Measurements from ENCODE around the gene MAP1A. TPM values are rescaled to one million over a fixed set of nuclear protein-coding genes. Genes with fewer than 3 reads are reported as not detected.
"Not testable (repeated sequence)": the region's sequence is repeated elsewhere in the genome, so short reads cannot be mapped to it uniquely, and the experiment has no call there.

MAP1A gene
- total RNA-seq, 1 donor from 2014 or later: 7.1 TPM

DNA sequence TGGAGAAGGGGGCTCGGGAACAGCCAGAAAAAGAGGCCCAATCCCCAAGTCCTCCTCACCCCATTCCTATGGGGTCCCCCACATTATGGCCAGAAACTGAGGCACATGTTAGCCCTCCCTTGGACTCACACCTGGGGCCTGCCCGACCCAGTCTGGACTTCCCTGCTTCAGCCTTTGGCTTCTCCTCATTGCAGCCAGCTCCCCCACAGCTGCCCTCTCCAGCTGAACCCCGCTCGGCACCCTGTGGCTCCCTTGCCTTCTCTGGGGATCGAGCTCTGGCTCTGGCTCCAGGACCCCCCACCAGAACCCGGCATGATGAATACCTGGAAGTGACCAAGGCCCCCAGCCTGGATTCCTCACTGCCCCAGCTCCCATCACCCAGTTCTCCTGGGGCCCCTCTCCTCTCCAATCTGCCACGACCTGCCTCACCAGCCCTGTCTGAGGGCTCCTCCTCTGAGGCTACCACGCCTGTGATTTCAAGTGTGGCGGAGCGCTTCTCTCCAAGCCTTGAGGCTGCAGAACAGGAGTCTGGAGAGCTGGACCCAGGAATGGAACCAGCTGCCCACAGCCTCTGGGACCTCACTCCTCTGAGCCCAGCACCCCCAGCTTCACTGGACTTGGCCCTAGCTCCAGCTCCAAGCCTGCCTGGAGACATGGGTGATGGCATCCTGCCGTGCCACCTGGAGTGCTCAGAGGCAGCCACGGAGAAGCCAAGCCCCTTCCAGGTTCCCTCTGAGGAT is 10.6 kb downstream of the MAP1A start:
- Histone ChIP-seq H3K4me3 (no peak overlapping the region), H3K9me3 (no peaks in the 10 kb centered on the region), H3K36me3 (no peaks in the 10 kb centered on the region), H3K27me3 (ENCODE audit: low read depth) (no peaks in the 10 kb centered on the region), H3K4me1 (no peaks in the 10 kb centered on the region), H3K27ac (no peak overlapping the region)
- TF ChIP-seq, protein P1, sequence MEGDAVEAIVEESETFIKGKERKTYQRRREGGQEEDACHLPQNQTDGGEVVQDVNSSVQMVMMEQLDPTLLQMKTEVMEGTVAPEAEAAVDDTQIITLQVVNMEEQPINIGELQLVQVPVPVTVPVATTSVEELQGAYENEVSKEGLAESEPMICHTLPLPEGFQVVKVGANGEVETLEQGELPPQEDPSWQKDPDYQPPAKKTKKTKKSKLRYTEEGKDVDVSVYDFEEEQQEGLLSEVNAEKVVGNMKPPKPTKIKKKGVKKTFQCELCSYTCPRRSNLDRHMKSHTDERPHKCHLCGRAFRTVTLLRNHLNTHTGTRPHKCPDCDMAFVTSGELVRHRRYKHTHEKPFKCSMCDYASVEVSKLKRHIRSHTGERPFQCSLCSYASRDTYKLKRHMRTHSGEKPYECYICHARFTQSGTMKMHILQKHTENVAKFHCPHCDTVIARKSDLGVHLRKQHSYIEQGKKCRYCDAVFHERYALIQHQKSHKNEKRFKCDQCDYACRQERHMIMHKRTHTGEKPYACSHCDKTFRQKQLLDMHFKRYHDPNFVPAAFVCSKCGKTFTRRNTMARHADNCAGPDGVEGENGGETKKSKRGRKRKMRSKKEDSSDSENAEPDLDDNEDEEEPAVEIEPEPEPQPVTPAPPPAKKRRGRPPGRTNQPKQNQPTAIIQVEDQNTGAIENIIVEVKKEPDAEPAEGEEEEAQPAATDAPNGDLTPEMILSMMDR (IDR thresholded peaks at IDR 0.05): no peak
- DNase-seq: no peak
- intact Hi-C loops (cut with DNase I): no loop called here
- no peak for ATAC-seq

DNA sequence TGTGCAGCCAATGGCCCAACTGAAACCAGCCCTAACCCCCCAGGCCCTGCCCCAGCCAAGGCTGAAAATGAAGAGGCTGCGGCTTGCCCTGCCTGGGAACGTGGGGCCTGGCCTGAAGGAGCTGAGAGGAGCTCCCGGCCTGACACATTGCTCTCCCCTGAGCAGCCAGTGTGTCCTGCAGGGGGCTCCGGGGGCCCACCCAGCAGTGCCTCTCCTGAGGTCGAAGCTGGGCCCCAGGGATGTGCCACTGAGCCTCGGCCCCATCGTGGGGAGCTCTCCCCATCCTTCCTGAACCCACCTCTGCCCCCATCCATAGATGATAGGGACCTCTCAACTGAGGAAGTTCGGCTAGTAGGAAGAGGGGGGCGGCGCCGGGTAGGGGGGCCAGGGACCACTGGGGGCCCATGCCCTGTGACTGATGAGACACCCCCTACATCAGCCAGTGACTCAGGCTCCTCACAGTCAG is 11.2 kb downstream of the MAP1A start:
- DNase-seq (no peak), ATAC-seq (no peak)
- Histone ChIP-seq H3K27ac (no peak overlapping the region), H3K27me3 (ENCODE audit: low read depth) (no peaks in the 10 kb centered on the region), H3K9me3 (no peaks in the 10 kb centered on the region), H3K4me3 (no peak overlapping the region), H3K36me3 (no peaks in the 10 kb centered on the region), H3K4me1 (no peaks in the 10 kb centered on the region)
- TF ChIP-seq, protein P1 (IDR thresholded peaks at IDR 0.05): no peak
- intact Hi-C loops (cut with DNase I): no loop called here

DNA sequence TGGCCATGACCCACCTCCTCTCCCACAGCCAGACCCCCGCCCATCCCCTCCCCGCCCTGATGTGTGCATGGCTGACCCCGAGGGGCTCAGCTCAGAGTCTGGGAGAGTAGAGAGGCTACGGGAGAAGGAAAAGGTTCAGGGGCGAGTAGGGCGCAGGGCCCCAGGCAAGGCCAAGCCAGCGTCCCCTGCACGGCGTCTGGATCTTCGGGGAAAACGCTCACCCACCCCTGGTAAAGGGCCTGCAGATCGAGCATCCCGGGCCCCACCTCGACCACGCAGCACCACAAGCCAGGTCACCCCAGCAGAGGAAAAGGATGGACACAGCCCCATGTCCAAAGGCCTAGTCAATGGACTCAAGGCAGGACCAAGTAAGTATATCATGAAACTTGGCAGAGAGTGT is 11.7 kb downstream of the MAP1A start:
- Histone ChIP-seq H3K9me3 (no peaks in the 10 kb centered on the region), H3K36me3 (peaks cover under 1% of the 10 kb centered on the region), H3K4me3 (no peak overlapping the region), H3K27me3 (ENCODE audit: low read depth) (no peaks in the 10 kb centered on the region), H3K4me1 (no peaks in the 10 kb centered on the region), H3K27ac (no peak overlapping the region)
- no peak for DNase-seq
- intact Hi-C loops (cut with DNase I): no loop called here
- no peak for ATAC-seq
- TF ChIP-seq, protein P1 (IDR thresholded peaks at IDR 0.05): no peak

DNA sequence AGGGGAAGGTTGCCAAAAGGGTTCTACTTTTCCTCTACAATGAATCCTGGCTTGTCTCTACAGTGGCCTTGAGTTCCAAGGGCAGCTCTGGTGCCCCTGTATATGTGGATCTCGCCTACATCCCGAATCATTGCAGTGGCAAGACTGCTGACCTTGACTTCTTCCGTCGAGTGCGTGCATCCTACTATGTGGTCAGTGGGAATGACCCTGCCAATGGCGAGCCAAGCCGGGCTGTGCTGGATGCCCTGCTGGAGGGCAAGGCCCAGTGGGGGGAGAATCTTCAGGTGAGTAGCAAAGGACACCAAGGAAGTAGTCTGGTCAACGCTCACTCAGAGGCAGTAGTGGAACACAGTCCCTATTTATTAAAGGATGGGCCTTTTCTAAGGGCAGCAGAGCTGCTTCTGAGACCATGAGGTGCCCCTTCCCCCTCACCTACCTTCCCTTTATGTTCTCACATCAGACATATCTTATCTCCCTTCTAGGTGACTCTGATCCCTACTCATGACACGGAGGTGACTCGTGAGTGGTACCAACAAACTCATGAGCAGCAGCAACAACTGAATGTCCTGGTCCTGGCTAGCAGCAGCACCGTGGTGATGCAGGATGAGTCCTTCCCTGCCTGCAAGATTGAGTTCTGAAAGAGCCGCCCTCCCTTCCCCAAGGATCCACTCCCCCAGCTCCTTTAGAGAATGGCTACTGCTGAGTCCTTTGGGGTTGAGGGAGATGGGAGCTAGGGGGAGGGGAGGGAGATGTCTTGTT is 12.4 kb downstream of the MAP1A start:
- ATAC-seq (no peak), DNase-seq (no peak)
- intact Hi-C loops (cut with DNase I): no loop called here
- no peak overlapping the region for H3K27ac ChIP-seq
- no peaks in the 10 kb centered on the region for H3K9me3 ChIP-seq
- H3K4me1 ChIP-seq: no peaks in the 10 kb centered on the region
- peaks cover 7% of the 10 kb centered on the region for H3K36me3 ChIP-seq
- TF ChIP-seq, protein P1 (IDR thresholded peaks at IDR 0.05): no peak
- H3K27me3 ChIP-seq (ENCODE audit: low read depth): no peaks in the 10 kb centered on the region
- H3K4me3 ChIP-seq: no peak overlapping the region

DNA sequence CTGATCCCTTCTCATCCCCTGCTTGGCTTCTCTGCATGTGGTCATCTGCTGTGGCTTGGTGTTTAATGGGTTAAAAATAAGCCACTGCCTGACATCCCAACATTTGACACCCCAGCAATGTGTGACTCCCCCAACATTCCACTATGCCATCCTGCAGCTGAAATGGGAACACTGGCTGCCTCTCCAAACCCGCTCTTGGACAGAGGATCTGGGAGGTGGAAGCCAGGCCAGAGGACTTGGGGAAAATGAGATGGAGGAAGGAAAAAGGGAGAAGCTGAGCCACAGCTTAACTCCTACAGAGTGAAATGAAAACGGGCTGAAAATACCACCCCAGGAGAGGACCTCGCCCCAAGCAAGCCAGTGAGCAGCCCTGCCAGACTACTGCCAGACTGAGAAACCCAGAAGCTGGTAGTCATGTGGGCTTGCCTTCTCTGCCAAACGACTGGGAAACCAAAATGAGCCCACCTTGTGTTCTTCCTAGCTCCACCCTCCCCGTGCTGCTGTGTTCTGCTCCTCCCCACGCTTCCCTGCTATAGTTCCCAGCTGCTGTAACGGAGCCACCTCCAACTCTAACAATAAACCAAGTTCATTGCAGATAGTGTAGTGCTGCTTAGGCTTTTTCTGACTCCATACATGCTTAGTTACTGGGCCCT is 13.7 kb downstream of the MAP1A start:
- Histone ChIP-seq H3K27me3 (ENCODE audit: low read depth) (no peaks in the 10 kb centered on the region), H3K27ac (no peak overlapping the region), H3K9me3 (no peaks in the 10 kb centered on the region), H3K4me1 (no peaks in the 10 kb centered on the region), H3K4me3 (no peak overlapping the region), H3K36me3 (peaks cover 10% of the 10 kb centered on the region)
- no peak for ATAC-seq
- no peak for DNase-seq
- intact Hi-C loops (cut with DNase I): no loop called here
- TF ChIP-seq, protein P1 (IDR thresholded peaks at IDR 0.05): no peak

DNA sequence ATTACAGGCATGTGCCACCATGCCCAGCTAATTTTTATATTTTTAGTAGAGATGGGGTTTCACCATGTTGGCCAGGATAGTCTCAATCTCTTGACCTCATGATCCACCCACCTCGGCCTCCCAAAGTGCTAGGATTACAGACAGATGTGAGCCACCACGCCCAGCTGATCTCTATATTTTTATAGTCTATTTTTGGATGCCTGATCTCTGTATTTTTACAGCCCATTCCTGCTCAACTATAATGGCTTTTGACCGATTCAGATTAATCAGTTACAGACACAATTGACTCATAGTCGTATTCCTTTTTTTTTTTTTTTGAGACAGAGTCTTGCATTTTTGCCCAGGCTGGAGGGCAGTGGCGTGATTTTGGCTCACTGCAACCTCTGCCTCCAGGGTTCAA is 15.4 kb downstream of the MAP1A start:
- H3K9me3 ChIP-seq; intact Hi-C loops (cut with DNase I); H3K4me3 ChIP-seq; H3K27me3 ChIP-seq (ENCODE audit: low read depth); ATAC-seq; DNase-seq; H3K4me1 ChIP-seq; H3K27ac ChIP-seq: not testable (repeated sequence)
- peaks cover 10% of the 10 kb centered on the region for H3K36me3 ChIP-seq
